Parathyroid adenoma (tissue), 2 donors: ENCODE results near the gene ZNF268.
"Not testable (repeated sequence)": the region's sequence is repeated elsewhere in the genome, so short reads cannot be mapped to it uniquely, and the experiment has no call there.

Experiments
- H2AFZ ChIP-seq: fragments of 300-600 bp; sonication (generic); one replicate; pipeline ENCODE4 v1.7.0; 2017; ENCODE audit warnings: antibody characterized with exemption, mild to moderate bottlenecking
- H3K27ac ChIP-seq: fragments of 300-600 bp; sonication (generic); one replicate; pipeline ENCODE4 v1.7.0; 2017
- H3K27me3 ChIP-seq: fragments of 300-600 bp; sonication (generic); one replicate; pipeline ENCODE4 v1.7.0; 2017; ENCODE audit warnings: low read length; ENCODE audit not compliant: control insufficient read depth, insufficient read depth
- H3K36me3 ChIP-seq: fragments of 300-600 bp; sonication (generic); one replicate; pipeline ENCODE4 v1.7.0; 2017; ENCODE audit warnings: low read length; ENCODE audit not compliant: control insufficient read depth, insufficient read depth
- H3K4me1 ChIP-seq: fragments of 300-600 bp; sonication (generic); one replicate; pipeline ENCODE4 v1.7.0; 2017; ENCODE audit warnings: control low read depth
- H3K4me2 ChIP-seq: fragments of 300-600 bp; sonication (generic); one replicate; pipeline ENCODE4 v1.7.0; 2017; ENCODE audit warnings: low read length
- H3K4me3 ChIP-seq: fragments of 300-600 bp; sonication (generic); one replicate; pipeline ENCODE4 v1.7.0; 2017; ENCODE audit warnings: low read depth, low read length
- H3K79me2 ChIP-seq: fragments of 300-600 bp; sonication (generic); one replicate; pipeline ENCODE4 v1.7.0; 2017; ENCODE audit warnings: control low read depth
- H3K9ac ChIP-seq: fragments of 300-600 bp; sonication (generic); one replicate; pipeline ENCODE4 v1.7.0; 2017; ENCODE audit warnings: mild to moderate bottlenecking
- H3K9me3 ChIP-seq: fragments of 300-600 bp; sonication (generic); one replicate; pipeline ENCODE4 v1.7.0; 2017; ENCODE audit warnings: low read length; ENCODE audit not compliant: control insufficient read depth
- CTCF ChIP-seq: fragments of 300-600 bp; sonication (generic); IDR thresholded peaks from one replicate; pipeline ENCODE4 v1.7.0; 2017; ENCODE audit warnings: antibody characterized with exemption, mild to moderate bottlenecking
- donor health status: primary hyperparathyroidism.

ZNF268 gene

GRCh38 chr12:133236144-133236543 lies 54.8 kb downstream of the ZNF268 start:
- Histone ChIP-seq H3K4me1 (no peaks in the 10 kb centered on the region), H3K4me2 (no peak overlapping the region), H3K27ac (no peak overlapping the region), H3K36me3 (no peaks in the 10 kb centered on the region), H3K9me3 (no peaks in the 10 kb centered on the region), H3K27me3 (no peaks in the 10 kb centered on the region), H3K4me3 (no peak overlapping the region), H3K9ac (no peak overlapping the region), H3K79me2 (no peaks in the 10 kb centered on the region), H2AFZ (no peak overlapping the region)
- TF ChIP-seq CTCF, result no peak

- Histone ChIP-seq H3K9ac (no peak overlapping the region), H3K4me3 (no peak overlapping the region), H3K27ac (no peak overlapping the region), H3K4me1 (no peaks in the 10 kb centered on the region), H2AFZ (no peak overlapping the region), H3K27me3 (no peaks in the 10 kb centered on the region), H3K4me2 (no peak overlapping the region), H3K36me3 (no peaks in the 10 kb centered on the region), H3K9me3 (no peaks in the 10 kb centered on the region), H3K79me2 (no peaks in the 10 kb centered on the region)
- no peak for TF ChIP-seq CTCF
Measured at GRCh38 chr12:133236556-133236955, 55.3 kb downstream of the ZNF268 start.

GRCh38 chr12:133251732-133252131 lies 70.4 kb downstream of the ZNF268 start:
- Histone ChIP-seq H3K36me3 (no peaks in the 10 kb centered on the region), H3K4me3 (no peak overlapping the region), H3K9me3 (no peaks in the 10 kb centered on the region), H3K4me2 (no peak overlapping the region), H2AFZ (no peak overlapping the region), H3K9ac (no peak overlapping the region), H3K79me2 (no peaks in the 10 kb centered on the region), H3K4me1 (no peaks in the 10 kb centered on the region), H3K27ac (no peak overlapping the region), H3K27me3 (no peaks in the 10 kb centered on the region)
- no peak for TF ChIP-seq CTCF

GRCh38 chr12:133255833-133256232 lies 74.5 kb downstream of the ZNF268 start:
- not testable (repeated sequence) for H3K27ac ChIP-seq, H3K4me1 ChIP-seq, H3K9me3 ChIP-seq, H3K4me3 ChIP-seq, H3K27me3 ChIP-seq, H3K79me2 ChIP-seq, H3K9ac ChIP-seq, H3K4me2 ChIP-seq, H2AFZ ChIP-seq, H3K36me3 ChIP-seq

- H3K9ac ChIP-seq, result no peak overlapping the region
- H3K4me2 ChIP-seq, result no peak overlapping the region
- no peaks in the 10 kb centered on the region for H3K36me3 ChIP-seq
- no peak overlapping the region for H2AFZ ChIP-seq
- no peak overlapping the region for H3K27ac ChIP-seq
- TF ChIP-seq CTCF, result no peak
- H3K9me3 ChIP-seq, result no peaks in the 10 kb centered on the region
- H3K27me3 ChIP-seq, result no peaks in the 10 kb centered on the region
- H3K79me2 ChIP-seq, result no peaks in the 10 kb centered on the region
- no peaks in the 10 kb centered on the region for H3K4me1 ChIP-seq
- H3K4me3 ChIP-seq, result no peak overlapping the region
Measured at GRCh38 chr12:133256321-133256720, 75.0 kb downstream of the ZNF268 start.
